HG02588 (cell line): ENCODE measurements around the gene NFIA.
"Not testable (repeated sequence)": the region's sequence is repeated elsewhere in the genome, so short reads cannot be mapped to it uniquely, and the experiment has no call there.

Experiments used
- ATAC-seq: cut with Tn5 transposase; IDR thresholded peaks from one replicate; pipeline ENCODE4 v1.9.1; 2021; ENCODE audit warnings: mild to moderate bottlenecking, moderate library complexity; ENCODE audit not compliant: unreplicated experiment

The NFIA gene

GRCh38 chr1:61461406-61462384 lies 379.3 kb downstream of the NFIA start:
- ATAC-seq, result no peak

- ATAC-seq, result no peak
Observed at GRCh38 chr1:61462628-61463027, 380.3 kb downstream of the NFIA start.

- no peak for ATAC-seq
Observed at GRCh38 chr1:61463220-61463619, 380.9 kb downstream of the NFIA start.

- ATAC-seq, result not testable (repeated sequence)
Observed at GRCh38 chr1:61467836-61468235, 385.5 kb downstream of the NFIA start.

- ATAC-seq, result no peak
Observed at GRCh38 chr1:61469365-61469764, 387.0 kb downstream of the NFIA start.

- ATAC-seq, result no peak
Observed at GRCh38 chr1:61472876-61473275, 390.5 kb downstream of the NFIA start.

- ATAC-seq, result no peak
Observed at GRCh38 chr1:61474269-61474817, 392.0 kb downstream of the NFIA start.

- no peak for ATAC-seq
Observed at GRCh38 chr1:61474963-61475362, 392.6 kb downstream of the NFIA start.

GRCh38 chr1:61477301-61477700 lies 394.9 kb downstream of the NFIA start:
- ATAC-seq, result no peak

- ATAC-seq, result no peak
Observed at GRCh38 chr1:61480273-61480935, 398.0 kb downstream of the NFIA start.

- ATAC-seq, result no peak
Observed at GRCh38 chr1:61481315-61481715, 399.0 kb downstream of the NFIA start.

- ATAC-seq, result no peak
Observed at GRCh38 chr1:61482170-61482734, 399.9 kb downstream of the NFIA start.

- no peak for ATAC-seq
Observed at GRCh38 chr1:61486783-61487536, 404.6 kb downstream of the NFIA start.

- no peak for ATAC-seq
Observed at GRCh38 chr1:61487801-61488200, 405.4 kb downstream of the NFIA start.

- ATAC-seq, result no peak
Observed at GRCh38 chr1:61490924-61491323, 408.6 kb downstream of the NFIA start.

- no peak for ATAC-seq
Observed at GRCh38 chr1:61491497-61491896, 409.1 kb downstream of the NFIA start.

GRCh38 chr1:61494000-61494399 lies 411.6 kb downstream of the NFIA start:
- no peak for ATAC-seq

GRCh38 chr1:61496501-61496900 lies 414.1 kb downstream of the NFIA start:
- ATAC-seq, result no peak

GRCh38 chr1:61497013-61497412 lies 414.7 kb downstream of the NFIA start:
- ATAC-seq, result no peak

GRCh38 chr1:61498342-61498741 lies 416.0 kb downstream of the NFIA start:
- no peak for ATAC-seq
